Left hindlimb (tissue), 1 donor: ENCODE data around the gene TYR.
"Not testable (repeated sequence)": the region's sequence is repeated elsewhere in the genome, so short reads cannot be mapped to it uniquely, and the experiment has no call there.

ENCODE experiments used
- DNase-seq: peaks from one replicate; pipeline ENCODE4 v3.0.0-alpha.2; 2018

Gene TYR

DNA sequence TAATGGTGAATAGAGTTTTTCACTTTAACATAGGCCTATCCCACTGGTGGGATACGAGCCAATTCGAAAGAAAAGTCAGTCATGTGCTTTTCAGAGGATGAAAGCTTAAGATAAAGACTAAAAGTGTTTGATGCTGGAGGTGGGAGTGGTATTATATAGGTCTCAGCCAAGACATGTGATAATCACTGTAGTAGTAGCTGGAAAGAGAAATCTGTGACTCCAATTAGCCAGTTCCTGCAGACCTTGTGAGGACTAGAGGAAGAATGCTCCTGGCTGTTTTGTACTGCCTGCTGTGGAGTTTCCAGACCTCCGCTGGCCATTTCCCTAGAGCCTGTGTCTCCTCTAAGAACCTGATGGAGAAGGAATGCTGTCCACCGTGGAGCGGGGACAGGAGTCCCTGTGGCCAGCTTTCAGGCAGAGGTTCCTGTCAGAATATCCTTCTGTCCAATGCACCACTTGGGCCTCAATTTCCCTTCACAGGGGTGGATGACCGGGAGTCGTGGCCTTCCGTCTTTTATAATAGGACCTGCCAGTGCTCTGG lies at the start of gene TYR:
TYR (plus strand) TSS at position 185 of the 541 bp plus-strand sequence; CDS start at position 264, 79 bp downstream.
- DNase-seq: no peak

DNA sequence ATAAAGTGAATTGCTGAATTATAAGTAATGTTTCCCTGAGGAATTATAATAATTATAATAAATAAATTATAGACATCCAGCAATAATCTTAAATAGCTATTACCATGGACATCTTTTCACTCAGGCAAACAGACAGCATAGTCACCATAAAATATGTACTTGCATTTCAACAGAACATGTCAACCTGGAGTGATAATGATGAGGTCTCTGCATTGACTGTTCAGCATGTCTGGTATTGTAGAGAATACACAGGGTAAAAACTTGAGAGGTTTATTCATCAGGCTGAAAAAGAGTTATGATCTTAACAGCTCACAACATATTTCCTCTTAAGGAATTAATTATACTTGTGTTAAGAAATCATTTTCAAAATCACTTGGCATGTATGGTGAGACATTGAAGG lies 41.1 kb upstream of the TYR start:
- no peak for DNase-seq

DNA sequence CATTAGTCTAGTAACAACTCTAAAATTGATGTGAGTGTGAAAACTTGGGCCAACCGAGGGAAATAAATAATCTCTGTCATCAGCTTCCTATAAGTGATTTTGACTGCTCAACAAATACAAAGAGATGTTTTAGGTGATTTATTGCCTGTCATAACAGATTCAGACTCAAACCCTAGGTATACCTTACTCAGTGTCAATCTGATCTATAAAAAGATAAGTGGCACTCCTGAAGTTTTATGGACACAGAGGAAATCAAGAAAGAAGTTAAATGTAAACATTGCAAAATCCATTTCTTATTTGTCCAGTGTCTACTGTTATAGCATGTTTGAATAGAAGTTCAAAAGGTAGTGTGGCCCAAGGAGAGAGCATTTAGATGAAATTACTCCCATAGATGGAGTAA lies 30.4 kb upstream of the TYR start:
- no peak for DNase-seq

DNA sequence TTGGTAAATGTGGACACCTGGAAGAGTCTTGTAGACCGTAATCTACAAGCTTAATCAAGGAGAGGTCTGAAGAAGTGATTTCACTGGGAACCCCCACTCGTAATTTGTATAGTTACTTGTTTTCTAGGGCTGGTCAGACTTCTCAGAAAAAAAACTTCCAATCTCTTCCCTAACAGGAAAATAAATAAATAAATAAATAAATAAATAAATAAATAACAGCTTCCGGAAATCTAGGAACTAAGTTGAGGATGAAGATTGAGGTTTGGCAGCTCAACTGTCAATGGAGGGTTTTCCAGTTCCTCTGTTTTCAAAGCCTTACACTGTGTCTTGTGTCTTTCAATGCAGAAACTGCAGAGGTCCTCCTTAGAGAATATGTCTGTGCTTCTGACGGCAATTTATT lies 17.7 kb upstream of the TYR start:
- no peak for DNase-seq

DNA sequence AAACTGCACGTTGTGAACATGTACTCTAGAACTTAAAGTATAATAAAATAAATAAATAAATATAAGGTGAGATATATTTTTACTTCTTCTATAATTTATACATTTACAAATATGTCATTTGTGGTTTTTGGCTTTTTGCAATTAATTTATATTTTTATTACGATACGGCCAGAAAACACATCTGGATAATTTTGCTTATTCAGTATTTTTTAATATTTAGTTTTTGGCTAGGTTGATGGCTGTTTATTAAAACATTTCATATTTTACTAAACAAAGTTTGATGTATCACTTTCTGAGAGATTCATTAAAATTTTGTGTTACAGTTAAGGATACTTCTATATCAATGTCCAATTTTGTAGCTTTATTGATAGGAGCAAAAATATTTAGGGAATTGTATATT lies 15.7 kb upstream of the TYR start:
- DNase-seq: no peak

DNA sequence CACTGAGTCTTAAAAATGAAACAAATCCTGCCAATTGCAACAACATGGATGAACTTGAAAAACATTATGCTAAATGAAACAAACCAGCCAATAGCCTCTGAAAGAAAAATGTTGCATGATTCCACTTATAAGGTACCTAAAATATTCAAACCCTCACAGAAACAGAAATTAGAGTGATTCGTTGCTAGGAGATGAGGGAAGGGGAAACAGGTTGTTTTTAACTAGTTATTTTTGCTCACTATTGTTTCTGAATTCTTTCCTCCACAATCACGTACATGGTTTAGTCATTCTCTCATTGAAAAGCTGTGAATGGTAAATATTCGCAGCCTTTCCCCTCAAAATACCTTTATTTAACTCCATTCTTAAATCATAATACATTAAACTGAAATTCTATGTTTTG lies 14.0 kb upstream of the TYR start:
- DNase-seq: no peak

DNA sequence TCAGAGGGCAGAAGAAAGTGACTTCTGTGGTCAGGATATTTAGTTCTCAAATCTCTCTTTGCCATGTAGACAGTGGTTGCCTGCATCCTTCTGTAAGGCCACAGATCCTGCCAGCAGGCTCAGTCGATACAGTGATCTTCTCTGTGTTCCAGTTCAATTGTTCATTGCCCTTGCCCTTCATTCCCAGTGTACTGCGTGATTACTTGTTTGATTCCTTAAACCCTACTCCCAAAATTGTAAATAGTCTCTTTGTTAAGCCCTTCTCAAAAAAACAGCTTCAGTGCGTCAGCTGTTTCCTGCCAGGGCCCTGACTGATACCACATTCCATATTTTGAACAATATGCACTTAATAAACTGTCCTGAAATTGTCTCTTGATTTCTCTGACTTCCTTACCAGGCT lies 9.3 kb upstream of the TYR start:
- DNase-seq: no peak

DNA sequence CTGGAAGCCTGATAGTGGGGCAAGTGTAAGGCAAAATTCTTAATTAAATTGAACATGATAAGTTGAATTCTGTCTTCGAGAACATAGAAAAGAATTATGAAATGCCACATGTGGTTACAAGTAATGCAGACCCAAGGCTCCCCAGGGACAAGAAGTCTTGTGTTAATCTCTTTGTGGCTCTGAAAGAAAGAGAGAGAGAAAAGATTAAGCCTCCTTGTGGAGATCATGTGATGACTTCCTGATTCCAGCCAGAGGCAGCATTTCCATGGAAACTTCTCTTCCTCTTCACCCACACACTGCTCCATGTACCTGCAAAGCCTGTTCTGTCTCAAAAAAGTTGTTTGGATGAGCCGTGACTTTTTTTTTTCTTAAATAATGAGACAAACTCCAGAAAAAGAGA lies 1.9 kb upstream of the TYR start:
- no peak for DNase-seq

DNA sequence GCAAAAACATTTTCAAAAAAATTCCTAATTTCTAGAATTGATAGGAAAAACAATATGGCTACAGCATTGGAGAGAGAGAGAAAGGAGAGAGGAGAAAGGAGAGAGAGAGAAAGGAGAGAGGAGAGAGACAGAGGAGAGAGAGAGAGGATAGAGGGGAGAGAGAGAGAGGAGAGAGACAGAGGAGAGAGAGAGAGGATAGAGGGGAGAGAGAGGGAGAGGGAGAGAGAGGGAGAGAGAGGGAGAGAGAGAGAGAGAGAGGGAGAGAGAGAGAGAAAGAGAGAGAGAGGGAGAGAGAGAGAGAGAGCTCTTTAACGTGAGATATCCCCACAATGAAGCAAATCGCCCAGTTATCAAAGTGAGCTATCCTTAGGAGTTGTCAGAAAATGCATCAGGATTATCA lies 737 bp upstream of the TYR start:
- DNase-seq: no peak

DNA sequence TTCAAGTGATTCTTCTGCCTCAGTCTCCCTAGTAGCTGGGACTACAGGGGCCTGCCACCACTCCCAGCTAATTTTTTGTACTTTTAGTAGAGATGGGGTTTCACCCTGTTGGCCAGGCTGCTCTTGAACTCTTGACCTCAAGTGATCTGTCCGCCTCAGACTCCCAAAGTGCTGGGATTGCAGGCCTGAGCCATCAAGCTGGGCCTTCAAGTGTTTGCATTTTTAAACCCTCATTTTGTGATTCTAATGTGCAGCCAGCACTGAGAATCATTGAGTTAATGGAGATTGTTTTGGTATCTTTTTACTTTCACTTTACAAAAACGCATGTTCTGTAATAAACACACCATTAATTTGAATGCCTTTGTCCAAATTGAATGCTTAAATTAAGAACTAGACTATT lies 3.4 kb downstream of the TYR start:
- no peak for DNase-seq

DNA sequence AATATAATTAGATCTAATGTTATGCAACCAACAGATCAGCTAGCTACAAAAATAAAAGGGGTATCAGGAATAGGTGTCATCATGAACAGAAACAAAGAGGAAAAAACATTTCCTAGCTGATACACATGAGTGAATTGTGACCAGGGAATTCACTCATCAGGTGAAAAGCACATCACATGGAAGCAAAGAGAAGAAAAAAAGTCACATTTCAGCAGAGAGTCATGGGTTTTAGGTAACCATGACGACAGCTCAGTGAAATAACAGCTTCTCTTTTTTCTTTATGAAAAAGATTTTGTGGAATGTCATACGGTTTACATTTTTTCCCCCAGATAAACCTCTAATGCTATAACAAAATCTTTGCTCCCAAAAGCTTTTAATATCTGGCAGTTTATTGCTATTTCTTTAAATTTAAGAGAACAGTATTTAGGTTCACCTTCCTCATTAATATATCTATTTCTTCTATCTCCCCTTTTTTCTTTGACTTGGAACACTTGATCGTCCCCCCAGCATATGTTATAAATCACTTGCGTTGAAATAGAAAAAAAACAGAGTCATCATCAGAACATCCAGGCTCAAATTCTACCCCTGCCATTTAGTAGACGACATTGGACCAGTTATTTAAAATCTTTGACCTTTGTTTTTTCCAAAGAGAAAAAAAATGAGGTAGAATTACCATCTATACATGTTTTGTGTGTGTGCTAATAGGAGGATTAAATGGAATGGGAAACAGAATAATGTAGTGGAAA lies 5.3 kb downstream of the TYR start:
- DNase-seq: no peak

DNA sequence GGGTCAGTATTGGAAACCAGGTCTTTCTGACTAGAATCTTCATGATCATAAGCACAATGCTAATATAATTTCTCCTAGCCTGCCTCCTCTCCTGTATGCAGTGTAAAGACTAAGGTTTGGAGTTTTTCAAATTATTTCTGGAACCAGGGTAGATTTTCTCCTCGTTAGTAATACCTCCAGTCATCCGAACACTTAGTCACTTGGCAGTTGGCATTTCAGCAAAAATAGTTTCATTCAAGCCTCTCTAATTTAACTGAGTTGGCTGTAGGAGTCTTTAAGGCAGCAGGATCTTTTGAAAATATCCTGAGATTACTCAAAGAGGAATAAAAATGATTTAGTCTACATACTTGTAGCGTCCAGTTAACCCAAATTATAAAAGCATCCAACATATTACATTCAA lies 6.3 kb downstream of the TYR start:
- DNase-seq: no peak

DNA sequence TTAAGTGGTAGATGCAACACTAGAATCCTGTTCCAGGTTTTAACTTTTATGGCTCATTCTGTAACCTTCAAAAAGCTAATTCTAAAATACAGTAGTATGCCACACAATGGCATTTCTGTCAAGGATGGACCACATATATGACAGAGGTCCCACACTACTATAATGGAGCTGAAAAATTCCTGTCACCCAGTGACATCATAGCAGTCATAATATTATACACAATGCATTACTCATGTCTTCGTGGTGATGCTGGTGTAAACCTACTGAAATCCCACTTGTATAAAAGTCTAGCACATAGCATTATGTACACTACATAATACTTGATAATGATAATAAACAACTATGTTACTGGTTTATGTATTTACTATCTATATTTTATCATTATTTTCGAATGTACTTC lies 12.1 kb downstream of the TYR start:
- no peak for DNase-seq

DNA sequence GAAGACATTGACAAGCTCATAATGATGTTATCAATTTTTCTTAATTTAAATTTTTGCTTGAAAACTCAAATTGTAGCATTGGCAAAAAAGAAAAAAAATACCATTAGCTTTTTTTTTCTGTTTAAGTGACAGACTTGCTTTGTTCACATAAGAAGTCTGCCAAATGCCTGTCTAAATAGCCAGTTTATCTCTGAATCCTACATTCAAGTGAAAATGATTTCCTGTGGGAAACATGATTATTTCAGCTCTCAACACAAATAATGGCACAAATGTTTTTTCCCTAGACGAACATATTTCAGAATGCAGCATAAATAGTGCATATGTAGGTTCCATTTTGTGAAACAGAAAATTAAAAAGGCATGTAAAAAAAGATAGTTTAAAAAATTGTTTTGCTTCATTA lies 23.5 kb downstream of the TYR start:
- no peak for DNase-seq

DNA sequence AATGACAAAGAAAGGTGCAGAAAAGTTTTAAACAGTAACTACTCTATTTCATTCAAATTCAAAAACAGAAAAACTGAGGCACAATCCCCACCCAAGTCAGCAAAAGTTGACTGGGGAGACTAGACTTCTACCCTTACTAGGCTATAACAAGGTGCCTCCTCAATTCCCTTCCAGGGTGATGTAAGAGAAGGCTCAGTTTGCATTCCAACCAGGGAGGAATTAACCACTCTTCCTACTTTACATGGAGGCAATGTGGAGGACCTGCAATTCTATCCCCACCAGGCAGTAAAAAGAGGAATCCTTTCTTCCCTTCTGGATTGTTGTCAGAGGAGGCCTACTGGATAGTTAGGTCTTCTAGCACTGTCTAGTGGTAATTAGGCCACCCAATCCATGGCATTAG lies 26.1 kb downstream of the TYR start:
- no peak for DNase-seq

DNA sequence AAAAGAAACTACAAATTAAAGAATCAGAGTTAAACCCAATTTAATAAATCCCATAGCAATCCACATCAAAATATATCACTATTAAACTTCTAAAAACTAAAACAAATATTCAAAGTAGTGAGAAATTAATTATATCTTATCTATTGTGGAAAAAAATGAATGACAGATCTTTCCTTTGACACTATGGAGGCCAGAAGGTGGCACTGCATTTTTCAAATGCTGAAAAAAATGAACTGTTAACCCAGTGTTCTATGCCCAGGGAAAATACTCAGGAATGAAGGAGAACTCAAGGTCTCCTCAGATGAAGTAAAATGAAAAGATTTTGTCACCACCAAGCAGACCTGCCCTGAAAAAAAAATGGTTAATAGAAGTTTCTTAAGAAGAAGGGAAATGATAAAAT lies 27.7 kb downstream of the TYR start:
- no peak for DNase-seq

DNA sequence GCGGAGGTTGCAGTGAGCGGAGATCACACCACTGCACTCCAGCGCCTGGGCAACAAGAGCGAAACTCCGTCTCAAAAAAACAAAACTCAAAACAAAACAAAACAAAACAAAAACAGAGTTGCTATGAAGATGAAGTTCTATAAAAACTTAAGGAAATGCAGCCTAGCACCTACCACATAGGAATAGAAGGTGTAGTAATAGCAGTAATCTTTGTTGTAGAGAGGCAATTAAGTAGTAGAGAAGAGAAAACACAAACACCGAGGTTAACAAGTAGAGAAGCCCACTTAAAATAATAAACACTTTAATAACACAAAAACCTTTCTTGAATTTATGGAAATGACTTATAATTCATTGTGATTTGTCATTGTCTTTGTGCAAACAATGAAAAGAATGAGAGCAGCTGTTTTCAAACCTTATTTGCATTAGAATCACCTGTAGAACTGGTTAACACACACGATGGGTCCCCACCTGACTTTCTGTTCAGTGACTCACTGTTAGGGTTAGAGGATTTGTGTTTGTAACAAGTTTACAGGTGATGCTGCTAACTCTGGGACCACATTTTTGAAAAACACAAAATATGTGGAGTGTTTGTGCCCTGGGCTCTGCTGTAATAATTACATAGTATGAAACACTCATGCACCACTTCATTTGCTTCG lies 43.1 kb downstream of the TYR start:
- no peak for DNase-seq

DNA sequence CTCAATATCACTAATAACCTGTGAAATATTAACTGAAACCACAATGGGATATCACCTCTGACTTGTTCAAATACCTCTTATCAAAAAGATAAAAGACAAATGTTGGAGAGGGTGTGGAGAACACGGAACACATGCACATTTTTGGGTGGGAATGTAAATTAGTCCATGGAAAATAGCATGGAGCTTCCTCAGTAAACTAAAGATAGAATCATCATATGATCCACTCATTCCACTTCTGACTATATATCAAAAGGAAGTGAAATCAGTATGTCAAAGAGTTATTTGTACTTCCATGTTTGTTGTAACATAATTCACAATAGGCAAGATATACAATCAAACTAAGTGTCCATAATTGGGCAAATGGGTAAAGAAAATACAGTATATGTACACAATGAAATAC lies 57.4 kb downstream of the TYR start:
- no peak for DNase-seq

DNA sequence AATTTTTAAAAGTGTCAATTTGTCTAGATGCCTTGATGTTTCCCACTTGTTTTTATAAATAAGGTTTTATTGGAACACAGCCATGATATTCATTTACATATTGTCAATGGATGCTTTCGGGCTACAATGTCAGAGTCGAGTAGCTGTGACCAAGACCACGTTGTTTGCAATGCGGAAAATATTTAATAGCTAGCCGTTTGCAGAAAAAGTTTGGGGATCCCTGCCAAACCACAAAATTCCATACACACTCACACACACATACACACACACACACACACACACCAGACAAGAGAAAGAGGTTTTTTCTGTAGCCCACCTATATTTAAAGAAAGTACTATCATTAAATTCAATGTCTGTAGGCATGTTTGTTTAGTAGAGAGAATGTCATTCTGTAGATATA lies 58.3 kb downstream of the TYR start:
- no peak for DNase-seq

DNA sequence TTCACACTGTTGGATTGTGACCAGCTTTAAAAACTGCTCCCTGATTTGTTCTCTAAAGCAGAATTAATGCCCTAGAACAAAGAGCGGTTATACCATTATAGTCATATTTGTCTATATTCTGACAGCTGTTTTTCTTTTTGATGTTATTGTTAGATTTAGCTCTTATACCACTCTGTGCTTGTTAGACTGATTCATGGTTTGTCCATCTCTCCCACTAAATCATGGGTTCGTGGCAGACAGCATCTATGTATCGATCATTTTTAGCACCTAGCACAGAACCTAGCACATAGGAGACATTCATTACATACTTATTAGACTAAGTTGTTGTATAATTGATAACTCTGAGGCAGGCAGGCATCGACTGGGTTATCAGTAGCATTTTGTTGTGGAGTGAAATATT lies 69.3 kb downstream of the TYR start:
- not testable (repeated sequence) for DNase-seq

DNA sequence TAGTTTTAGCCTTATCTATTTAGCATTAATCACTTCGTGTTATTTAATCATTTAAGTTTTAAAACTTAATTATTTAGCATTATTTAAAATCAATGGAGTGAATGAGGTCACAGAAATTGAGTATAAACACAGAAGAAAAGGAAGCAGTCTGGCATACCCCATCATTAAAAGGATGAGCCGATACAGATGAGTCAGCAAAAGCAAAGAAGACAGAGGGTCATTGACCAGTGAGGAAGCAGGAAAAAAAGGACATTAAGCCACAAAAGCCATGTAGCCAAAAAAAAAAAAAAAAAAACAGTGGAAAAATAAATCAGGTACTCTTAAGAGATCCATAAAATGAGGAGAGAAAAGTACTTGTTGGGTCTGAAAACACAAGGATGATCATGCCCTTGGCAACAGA lies 71.5 kb downstream of the TYR start:
- no peak for DNase-seq

DNA sequence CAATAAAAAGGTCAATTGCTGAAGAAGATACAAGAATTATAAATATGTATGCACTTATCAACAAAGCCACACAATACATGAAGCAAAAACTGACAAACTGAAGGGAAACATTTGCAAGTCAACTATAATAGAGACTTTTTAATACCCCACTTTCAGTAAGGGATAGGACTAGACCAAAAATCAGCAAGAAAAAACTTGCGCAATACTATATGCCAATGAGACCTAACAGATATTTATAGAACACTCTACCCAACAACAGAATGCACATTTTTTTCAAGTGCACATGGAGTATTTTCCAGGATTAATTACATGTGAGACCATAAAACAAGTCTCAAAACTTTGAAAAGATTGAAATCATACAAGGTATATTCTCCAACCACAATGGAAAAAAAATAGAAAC lies 83.8 kb downstream of the TYR start:
- not testable (repeated sequence) for DNase-seq

DNA sequence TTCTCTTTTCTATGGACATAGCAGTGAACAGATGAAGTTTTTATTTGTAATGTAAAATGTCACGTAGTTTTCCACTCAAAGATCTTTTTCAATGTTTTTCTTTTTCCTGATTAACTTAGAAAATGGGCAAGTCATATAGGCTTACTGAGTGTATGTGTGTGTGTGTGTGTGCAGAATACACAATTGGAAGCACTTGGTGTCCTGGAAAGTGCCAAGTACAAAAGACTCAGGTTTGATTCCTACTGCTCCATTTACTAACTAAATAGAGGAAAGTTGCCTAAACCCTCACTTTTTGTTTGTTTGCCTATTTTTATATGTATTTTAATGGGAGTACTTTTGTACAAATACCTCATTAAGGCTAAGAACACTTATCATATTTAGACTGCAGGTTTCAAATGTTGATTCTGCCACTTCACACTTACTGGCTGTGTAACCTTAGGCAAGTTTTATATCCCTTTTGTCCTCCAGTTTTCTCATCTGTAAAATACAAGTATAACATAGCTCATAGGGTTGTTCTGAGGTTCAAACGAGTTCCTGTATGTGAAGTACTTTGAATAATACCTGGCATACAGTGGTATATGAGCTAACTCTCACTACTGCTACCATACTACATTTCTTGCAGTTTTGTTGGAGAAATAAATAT lies 90.1 kb downstream of the TYR start:
- no peak for DNase-seq

DNA sequence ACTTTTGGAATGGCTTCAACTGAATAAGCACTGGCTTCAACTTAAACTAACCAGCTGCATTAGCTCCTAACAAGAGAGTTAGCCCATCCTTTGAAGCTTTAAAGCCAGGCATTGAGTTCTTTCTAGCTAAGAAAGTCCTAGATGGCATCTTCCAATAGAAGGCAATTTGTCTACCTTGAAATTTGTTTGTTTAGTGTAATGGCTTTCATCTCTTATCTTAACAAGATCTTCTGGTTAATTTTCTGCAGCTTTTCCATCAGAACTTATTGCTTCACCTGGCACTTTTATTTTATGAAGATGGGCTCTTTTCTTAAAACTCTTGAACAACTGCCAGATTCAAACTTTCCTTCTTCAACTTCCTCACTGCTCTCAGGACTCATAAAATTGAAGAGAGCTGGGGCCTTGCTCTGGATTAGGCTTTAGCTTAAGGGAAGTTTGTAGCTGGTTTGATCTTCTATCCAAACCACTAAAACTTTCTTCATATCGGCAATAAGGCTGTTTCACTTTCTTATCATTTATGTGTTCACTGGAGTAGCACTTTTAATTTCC lies 94.9 kb downstream of the TYR start:
- DNase-seq: not testable (repeated sequence)
